SK-N-MC (cell line): ENCODE results near the gene DACT3.

Experiments used
- DNase-seq: peaks from one replicate; pipeline ENCODE4 v3.0.0-alpha.2; 2011; ENCODE audit warnings: low read depth, low spot score
- H3K27ac ChIP-seq: fragments of 200-600 bp; sonication (generic); 2 replicates; pipeline ENCODE4 v1.5.1; 2016; ENCODE audit warnings: mixed run types
- H3K36me3 ChIP-seq: fragments of 200-600 bp; sonication (generic); 2 replicates; pipeline ENCODE4 v1.6.1; 2017; ENCODE audit warnings: antibody characterized with exemption, low read length, mixed read lengths; ENCODE audit not compliant: insufficient read depth
- H3K4me3 ChIP-seq: fragments of 200-600 bp; sonication (generic); 2 replicates; pipeline ENCODE4 v1.5.1; 2016
- H3K9ac ChIP-seq: fragments of 200-600 bp; sonication (generic); 2 replicates; pipeline ENCODE4 v1.8.0; 2017; ENCODE audit warnings: mixed run types, mixed read lengths; ENCODE audit not compliant: insufficient read length
- H3K9me3 ChIP-seq: fragments of 200-600 bp; sonication (generic); 2 replicates; pipeline ENCODE4 v1.6.1; 2017; ENCODE audit warnings: low read depth, mild to moderate bottlenecking, antibody characterized with exemption, low read length, moderate library complexity, mixed read lengths
- EZH2 ChIP-seq: fragments of 200-600 bp; sonication (generic); IDR thresholded peaks from one replicate; pipeline ENCODE4 v1.6.1; 2017; ENCODE audit warnings: antibody characterized with exemption
- FOXP2 ChIP-seq: optimal IDR thresholded peaks from 2 replicates; pipeline ENCODE3; 2011; ENCODE audit warnings: mild to moderate bottlenecking, moderate library complexity; ENCODE audit not compliant: insufficient read depth; ENCODE audit errors: extremely low read length, control extremely low read depth
- POLR2AphosphoS5 ChIP-seq: IDR thresholded peaks from 2 replicates; pipeline ENCODE4 v1.6.1; 2012; ENCODE audit warnings: mild to moderate bottlenecking, low read depth, low read length, borderline replicate concordance

DACT3 gene

DNA sequence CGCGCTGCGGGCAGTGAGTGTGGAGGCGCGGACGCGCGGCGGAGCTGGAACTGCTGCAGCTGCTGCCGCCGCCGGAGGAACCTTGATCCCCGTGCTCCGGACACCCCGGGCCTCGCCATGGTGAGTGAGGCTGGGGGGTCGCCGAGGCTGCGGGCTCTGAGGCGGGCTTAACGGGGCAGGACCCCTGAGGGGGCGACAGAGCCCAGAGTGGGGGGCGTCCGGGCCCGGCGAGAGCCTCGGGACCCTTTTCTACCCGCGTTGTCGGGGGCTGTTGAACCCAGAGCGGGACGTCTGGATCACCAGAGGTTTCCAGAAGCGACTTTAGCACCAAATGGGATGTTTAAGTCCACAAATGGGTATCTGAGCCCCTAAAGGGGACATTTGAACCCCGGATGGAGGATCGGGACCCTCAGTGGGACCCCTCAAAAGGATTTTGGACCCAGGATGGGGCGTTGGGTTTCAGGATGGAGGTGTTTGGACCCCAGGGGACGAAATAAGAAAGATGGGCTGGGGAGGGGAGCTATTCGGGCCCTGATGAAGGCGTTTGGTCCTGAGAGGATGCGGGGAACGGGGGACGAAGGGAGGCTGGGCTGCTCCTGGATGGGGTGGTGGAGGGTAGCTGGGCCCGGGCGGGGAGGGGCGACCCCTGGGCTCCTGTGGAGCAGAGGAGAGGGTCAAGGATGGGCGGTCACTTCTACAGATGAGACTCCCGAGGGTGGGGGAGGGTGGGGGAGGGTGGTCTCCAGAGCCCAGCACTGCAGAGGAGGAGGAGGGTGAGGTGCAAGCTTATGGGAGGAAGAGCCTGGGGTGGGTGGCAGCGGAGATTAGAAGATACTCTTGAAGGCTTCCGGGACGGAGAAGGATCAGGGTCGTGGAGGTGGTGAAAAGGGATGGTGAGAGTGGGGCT lies 59.4 kb downstream of the DACT3 start, which contains the start of gene CALM3:
CALM3 (plus strand) TSS at position 13 of the 907 bp plus-strand sequence; CDS start at position 118, 105 bp downstream.
- no peak for DNase-seq
- TF ChIP-seq EZH2 (no peak), POLR2AphosphoS5 (peak; percentile 58; the same call in 1 of the 2 replicates)
- Histone ChIP-seq H3K9ac (peak within 1 kb of the TSS; percentile 100), H3K27ac (peak within 1 kb of the TSS; percentile 100), H3K4me3 (peak within 1 kb of the TSS; percentile 99), H3K36me3 (peaks cover 16% of the 10 kb centered on the region), H3K9me3 (no peaks in the 10 kb centered on the region)

DNA sequence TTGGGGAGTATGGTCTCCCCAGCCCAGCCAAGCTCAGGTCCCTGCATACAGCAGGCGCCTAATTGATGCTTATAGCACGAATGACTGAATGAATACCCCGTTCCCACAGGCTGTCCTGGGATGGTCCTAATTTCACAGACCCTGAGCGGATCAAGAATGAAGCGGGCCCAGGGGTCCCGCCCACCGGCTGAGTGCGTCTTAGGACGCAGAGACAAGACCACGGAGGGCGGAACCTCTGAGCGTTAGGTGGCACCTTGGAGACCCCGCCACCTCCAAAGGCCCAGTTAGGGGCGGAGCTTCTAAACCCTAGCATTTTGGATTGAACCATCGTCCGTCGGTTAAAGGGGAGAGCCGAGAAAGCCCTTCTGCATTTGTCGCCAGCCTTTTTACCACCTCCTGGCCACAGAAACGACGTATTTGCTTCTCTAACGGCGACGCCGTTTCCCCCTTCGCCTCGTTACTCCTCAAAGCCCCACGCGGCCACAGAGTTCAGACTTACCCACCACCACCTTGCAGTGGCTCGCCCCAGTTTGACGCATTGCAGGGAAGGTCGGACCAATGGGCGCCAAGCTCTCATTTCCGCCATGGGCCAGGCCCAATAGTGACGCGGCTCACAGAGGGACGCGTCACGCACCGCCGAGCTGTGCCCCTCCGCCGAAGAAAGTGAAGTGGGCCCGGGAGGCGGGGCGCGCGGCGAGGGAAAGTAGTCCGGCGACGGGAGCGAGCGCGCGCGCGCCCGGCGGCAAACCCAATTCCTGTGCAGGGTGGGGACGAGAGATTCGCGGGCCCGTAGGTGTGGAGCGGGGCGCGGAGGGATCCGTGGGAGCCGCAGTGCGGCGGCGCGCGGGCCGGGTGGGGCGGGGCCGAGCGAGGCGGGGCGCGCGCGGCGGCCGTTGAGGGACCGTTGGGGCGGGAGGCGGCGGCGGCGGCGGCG lies 60.3 kb downstream of the DACT3 start:
- Histone ChIP-seq H3K4me3 (peak overlapping the region; percentile 99), H3K36me3 (peaks cover 6% of the 10 kb centered on the region), H3K27ac (peak overlapping the region; percentile 100), H3K9me3 (no peaks in the 10 kb centered on the region), H3K9ac (peak overlapping the region; percentile 100)
- DNase-seq = peak; percentile 97
- TF ChIP-seq FOXP2 (peak; percentile 31), EZH2 (no peak), POLR2AphosphoS5 (peak; percentile 85)

DNA sequence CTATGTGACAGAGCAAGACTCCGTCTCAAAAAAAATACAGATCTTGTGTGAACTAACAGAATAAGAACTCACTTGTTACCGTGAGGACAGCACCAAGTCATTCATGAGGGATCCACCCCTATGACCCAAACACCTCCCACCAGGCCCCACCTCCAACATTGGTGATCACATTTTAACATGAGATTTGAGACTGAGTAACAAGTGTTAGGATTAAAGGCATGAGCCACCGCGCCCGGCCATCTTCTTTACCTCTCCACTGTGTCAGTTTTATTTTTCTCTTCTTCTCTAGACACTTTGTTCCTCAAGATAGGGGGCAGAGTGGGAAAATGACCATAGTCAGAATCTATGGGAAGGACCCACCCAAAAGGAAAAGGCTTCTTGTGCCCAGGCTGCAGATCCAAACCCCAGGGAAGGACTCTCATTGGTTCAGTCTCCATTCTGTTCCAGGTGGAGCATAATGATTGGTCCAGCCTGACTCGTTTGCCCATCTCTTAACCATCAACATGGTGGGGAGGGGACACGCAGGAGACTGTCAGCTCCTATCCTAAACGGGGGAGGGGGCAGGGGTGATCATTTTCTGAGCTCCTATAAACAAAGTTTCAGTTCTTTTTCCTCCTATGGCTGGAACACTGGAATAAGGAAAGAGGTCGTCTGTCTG lies 61.1 kb downstream of the DACT3 start:
- Histone ChIP-seq H3K4me3 (peak overlapping the region; percentile 99), H3K9me3 (no peaks in the 10 kb centered on the region), H3K27ac (no peak overlapping the region; the same call in 1 of the 2 replicates), H3K9ac (peak overlapping the region; percentile 100), H3K36me3 (no peaks in the 10 kb centered on the region; the same call in 1 of the 2 replicates)
- TF ChIP-seq FOXP2 (no peak), EZH2 (no peak), POLR2AphosphoS5 (no peak)
- DNase-seq = no peak

DNA sequence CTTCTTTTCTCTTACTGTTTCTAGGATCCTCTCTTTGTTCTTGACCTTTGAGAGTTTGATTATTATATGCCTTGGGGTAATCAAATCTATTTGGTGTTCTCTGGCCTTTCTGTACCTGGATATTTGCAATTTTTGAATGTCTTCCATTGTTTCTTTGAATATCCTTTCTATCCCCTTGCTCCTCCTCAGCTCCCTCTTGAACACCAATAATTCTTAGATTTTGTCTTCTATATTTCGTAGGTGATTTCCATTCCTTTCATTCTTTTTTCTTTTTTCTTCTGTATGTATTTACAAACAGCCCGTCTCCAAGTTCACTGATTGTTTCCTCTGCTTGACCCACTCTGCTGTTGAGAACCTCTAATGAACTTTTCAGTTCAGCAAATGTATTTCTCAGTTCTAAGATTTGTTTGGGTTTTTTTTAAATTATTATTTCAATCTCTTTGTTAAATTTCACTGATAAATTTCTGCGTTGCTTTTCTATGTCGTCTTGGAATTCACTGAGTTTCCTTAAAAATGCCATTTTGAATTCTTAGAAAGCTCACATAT lies 62.5 kb downstream of the DACT3 start:
- H3K27ac ChIP-seq = no peak overlapping the region
- TF ChIP-seq FOXP2 (no peak), EZH2 (no peak), POLR2AphosphoS5 (no peak)
- H3K4me3 ChIP-seq = no peak overlapping the region
- H3K9ac ChIP-seq = no peak overlapping the region
- DNase-seq = no peak
- H3K9me3 ChIP-seq = no peaks in the 10 kb centered on the region
- H3K36me3 ChIP-seq = no peaks in the 10 kb centered on the region
